ENCODE data around the gene CUL1.

GRCh38 chr7:148815612-148816011 lies 116.9 kb downstream of the CUL1 start:
- TF ChIP-seq CTCF (IDR thresholded peaks at IDR 0.05) (no peak), POLR2A (IDR thresholded peaks at IDR 0.05) (no peak)
